Measurements from ENCODE around the gene ITGAL.
"Not testable (repeated sequence)": the region's sequence is repeated elsewhere in the genome, so short reads cannot be mapped to it uniquely, and the experiment has no call there.

The ITGAL gene

DNA sequence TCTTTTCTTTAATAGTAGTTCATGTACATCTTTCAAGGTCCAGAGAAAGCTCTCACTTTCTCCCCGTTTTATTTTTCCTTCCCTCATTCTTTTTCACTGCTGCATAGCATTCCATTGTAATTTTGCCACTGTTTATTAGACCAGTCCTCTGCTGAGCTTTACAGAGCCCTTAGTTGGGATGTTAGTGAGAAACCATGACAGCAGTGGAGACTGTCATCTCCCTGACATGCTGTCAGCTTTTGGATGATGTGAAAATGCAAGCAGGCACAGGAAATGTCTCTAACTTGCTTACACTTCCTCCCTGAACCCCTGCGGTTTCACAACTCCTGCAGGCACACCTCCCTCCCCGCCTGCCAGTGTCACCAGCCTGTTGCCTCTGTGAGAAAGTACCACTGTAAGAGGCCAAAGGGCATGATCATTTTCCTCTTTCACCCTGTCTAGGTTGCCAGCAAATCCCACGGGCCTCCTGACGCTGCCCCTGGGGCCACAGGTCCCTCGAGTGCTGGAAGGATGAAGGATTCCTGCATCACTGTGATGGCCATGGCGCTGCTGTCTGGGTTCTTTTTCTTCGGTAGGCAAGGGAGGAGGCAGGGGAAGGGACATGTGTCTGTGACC, at the start of gene ITGAL:
Gene ITGAL, plus strand, starts transcription at position 415 of the 615 bp plus-strand sequence. Its CDS starts 96 bp downstream, at position 511.
- no peak for DNase-seq

- no peak for DNase-seq
These were observed 44.5 kb upstream of the ITGAL start for GRCh38 chr16:30428055-30428454.

GRCh38 chr16:30429418-30429677, 43.2 kb upstream of the ITGAL start:
- DNase-seq, result peak; percentile 78

DNA sequence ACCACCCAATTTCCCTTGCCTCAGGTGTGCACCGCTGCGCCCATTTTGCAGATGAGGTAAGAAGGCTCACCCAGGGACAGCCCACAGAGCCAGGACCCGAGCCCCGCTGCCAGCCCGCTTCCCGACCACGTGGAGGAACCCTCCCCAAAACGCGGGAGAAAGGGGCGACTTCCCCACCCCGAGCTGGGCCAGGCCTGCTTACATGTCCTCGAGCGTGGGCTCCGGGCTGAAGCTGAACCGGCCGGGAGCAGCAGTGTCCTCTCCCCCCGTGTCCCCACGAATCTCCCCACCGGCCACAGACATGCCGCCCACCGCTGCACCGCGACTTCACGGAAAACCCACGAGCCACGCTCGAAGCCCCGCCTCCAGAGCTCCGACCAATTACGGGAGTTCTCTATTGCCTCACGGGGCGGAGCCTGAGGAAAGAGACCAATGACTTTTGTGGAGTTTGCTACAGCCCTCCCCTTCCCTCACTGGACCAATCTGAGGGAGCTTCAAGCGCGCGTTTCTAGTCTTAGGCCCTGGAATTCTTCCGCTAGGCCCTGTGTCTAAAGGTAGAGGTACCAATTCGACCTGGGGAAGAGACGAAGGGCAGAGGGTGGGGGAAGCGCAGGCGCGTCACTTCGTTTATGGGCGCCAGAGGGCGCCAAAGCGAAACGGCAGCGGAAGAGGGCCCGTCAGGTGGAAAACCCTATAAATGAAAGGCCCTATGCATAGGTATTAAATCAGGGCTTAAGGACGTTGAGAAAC, 42.7 kb upstream of the ITGAL start, which contains the start of gene DCTPP1:
Gene DCTPP1, minus strand, starts transcription at position 353 of the 750 bp plus-strand sequence. Its CDS starts 50 bp downstream, at position 303.
- DNase-seq, result peak; percentile 99

DNA sequence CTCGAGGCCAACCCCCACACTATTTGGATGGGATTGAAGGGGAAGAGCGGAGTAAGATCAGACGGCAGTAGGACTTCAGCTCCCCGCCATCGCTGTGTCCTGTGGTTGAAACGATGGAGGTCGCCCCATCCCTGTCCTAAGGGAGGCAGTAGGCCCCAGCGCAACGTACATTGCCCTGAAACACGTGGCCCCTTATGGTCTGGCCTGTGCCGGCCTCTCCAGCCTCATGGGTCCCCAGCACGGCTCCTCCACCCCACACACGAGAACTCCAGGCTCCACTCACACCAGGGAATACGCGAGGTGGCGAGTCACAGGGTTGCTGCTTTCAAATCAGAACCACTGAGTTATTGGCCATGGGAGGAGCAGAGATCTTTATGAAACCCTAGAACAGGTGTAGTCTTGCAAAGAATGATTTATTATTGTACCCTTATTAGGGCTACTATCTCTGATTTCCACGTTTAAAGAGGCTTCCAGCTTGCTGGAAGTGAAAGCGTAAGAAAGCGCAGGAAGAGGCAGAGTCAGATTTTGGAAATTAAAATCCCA, 42.0 kb upstream of the ITGAL start:
- DNase-seq, result no peak

DNA sequence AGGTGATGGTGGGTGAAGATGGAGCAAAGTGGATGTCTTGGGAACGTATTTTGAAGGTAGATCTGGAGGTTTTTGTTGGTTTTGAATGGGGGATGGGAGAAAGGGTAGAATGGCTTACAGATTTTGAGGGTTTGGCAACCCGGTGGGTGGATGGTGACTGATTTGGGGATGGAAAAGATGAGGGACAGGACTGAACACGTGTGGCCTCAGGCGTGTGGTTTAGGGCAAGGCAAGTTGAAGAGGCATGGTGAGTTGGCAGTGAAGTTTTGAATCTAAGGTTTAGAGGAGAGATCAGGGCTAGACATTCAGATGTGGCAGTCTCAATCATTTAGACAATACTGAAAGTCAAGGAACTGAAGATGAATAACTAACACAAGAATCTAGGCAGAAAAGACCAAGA, 37.7 kb upstream of the ITGAL start:
- DNase-seq, result no peak

GRCh38 chr16:30437511-30438046, 35.0 kb upstream of the ITGAL start:
- peak; percentile 98 for DNase-seq

DNA sequence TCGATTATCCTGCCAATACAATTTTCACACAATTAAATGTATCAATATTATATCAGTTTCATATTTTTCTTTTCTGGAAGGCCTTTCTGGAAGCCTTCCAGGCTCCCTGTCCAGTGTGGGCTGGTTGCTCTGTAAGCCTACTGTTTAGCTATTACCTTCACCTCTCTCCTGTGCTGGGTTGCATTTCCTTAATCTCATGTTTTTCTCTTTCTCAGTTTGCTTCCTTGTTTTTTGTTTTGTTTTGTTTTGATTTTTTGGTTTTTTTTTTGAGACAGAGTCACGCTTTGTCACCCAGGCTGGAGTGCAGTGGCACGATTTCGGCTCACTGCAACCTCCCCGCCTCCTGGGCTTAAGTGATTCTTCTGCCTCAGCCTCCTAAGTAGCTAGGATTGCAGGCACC, 33.7 kb upstream of the ITGAL start:
- no peak for DNase-seq

- DNase-seq, result no peak
These were observed 32.7 kb upstream of the ITGAL start for GRCh38 chr16:30439720-30440348.

DNA sequence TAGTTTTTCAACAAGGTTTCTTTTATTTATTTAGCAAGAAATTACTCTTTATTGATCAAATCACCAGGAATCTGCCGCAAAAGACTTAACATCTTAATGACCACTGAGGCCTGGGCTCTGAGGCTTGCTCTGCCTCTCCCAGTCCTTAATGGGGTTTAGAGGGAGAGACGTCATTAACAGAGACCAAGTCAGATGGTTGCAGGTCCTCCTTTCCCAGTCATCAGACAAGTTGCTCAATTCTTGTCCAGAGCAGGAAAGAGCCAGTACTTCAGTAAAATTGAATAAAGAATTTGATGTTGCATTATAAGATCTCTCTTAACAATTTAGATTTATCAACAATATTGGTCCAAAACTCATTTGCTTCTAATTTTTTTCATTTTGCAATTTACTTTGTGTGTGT, 28.9 kb upstream of the ITGAL start:
- no peak for DNase-seq

- DNase-seq, result peak; percentile 74
These were observed 28.1 kb upstream of the ITGAL start for GRCh38 chr16:30444231-30445148.

DNA sequence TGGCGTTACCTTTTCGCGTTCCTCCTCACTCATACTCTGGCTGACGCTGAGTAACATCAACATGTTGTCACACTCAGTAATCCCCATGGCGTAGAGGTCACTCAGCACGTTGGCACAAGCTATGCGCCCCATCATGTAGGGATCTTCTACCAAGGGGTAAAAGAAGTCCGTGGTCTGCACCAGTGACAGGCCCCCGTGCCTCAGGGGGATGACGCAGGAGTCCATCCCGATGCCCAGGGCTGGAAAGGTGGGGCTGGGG, 27.5 kb upstream of the ITGAL start:
- DNase-seq, result no peak

- DNase-seq, result peak; percentile 98
These were observed 26.9 kb upstream of the ITGAL start, which contains the start of gene SEPHS2 for GRCh38 chr16:30445408-30446202. Gene SEPHS2, minus strand, starts transcription at chr16:30445874. Its CDS starts 147 bp downstream, at chr16:30445727.

DNA sequence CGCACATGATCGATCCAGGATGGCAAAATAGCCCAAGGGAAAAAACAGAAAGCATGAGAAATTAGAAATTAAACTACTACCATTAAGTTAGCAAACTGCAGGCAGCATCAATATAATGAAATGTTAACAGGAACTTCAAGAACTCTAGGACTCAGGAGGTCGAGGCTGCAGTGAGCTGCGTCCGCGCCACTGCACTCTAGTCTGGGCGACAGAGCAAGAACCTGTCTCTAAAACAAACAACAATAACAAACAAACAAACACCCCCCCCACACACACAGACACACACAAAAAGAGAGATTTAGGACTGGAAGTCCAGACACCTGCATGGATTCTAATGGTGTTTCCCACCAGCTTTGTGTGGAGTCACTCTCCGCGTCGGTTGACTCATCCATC, 26.3 kb upstream of the ITGAL start:
- DNase-seq, result peak; percentile 51

DNA sequence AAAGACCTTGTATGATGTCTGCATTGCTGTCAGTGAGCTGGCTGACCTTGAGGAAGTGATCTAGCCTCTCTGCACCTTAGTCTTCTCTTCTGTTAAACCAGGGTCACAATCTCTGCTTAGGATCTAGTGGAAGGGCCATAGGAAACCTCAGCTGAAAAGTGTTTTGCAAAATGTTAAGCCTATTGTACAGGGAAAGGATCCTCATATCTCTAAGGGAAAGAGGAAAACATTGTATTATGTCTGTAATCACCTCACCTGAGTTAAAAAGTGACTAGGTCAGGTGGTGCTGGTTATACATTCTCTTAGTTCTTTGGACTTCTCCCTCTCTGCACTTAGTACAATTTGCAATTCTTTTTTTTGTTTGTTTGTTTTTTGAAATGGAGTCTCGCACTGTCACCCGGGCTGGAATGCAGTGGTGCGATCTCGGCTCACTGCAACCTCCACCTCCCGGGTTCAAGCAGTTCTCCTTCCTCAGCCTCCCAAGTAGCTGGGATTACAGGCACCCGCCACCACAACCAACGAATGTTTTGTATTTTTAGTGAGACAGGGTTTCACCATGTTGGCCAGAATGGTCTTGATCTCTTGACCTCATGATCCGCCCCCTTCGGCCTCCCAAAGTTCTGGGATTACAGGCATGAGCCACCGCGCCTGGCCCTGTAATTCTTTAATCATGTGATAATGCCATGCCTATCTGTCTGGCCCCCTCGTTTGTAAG, 24.9 kb upstream of the ITGAL start:
- DNase-seq, result no peak

DNA sequence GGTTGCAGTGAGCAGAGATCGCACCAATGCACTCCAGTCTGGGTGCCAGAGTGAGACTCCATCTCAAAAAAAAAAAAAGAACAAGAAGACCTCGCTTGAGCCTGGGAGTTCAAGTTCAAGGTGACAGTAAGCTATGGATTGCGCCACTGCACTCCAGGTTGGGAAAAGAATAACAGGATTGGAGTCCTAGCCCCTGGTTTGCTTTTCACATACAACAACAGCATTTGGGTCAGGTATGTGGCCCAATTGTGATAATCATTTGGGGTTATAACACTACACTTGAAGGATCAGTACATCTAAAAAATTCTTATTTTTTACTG, 23.5 kb upstream of the ITGAL start:
- no peak for DNase-seq

- not testable (repeated sequence) for DNase-seq
These were observed 19.6 kb upstream of the ITGAL start for GRCh38 chr16:30452709-30453580.

- DNase-seq, result no peak
These were observed 16.2 kb upstream of the ITGAL start for GRCh38 chr16:30456302-30456701.

DNA sequence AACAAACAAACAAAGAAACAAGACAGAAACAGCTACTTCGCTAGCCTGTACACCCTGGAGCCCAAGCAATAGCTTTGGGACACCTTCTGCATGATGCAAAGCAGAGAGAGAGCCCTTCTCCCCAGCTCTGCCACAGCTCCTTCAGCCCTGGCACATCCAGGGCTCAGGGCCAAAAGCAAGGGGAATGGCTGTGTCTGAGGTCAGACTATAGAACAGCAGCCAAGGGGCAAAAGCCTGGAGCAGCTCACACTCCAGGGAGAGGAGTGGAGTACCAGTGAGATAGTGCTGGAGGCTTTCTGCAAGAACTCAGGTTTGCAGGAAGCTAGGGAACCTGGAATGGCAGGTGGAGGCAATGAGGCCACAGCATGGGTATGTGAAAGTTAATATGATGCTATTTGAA, 15.3 kb upstream of the ITGAL start:
- DNase-seq, result no peak

All from NCI-H510A treated with DMSO at 0.1 percent for 48 hours (cell line).